ENCODE measurements around the gene HLA-DQA2. TPM values are rescaled to one million over a fixed set of nuclear protein-coding genes. Genes with fewer than 3 reads are reported as not detected.

HLA-DQA2 gene
- total and polyA plus RNA-seq, 10 donors, result 0.10 to 84.9 (median 6.3) TPM

DNA sequence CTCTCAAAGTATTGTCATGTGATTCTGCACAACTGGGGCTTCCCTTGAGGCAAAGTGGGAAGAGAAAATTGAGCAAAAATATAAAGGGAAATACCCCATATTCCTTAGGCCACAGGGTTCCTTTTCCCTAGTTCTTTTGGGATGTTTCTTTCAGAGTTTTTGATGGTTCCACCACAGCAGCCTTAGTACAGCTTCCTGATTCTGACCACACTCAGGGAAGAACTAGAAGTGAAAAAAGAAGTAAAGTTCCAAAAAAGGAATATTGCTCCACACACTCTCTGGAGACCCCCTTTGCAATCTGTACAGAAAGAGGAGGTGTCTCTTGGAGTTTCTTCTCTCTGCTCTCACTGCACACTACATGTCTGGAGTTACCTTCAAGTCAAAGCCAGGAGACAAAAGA, 27.9 kb upstream of the HLA-DQA2 start:
- Histone ChIP-seq H3K27me3 (replicated peaks in 1 of 7) (no peaks in the 10 kb centered on the region), H3K27ac (no peak overlapping the region), H3K4me1 (no peaks in the 10 kb centered on the region), H3K9me3 (no peaks in the 10 kb centered on the region), H3K4me3 (no peak overlapping the region), H3K36me3 (no peaks in the 10 kb centered on the region)
- intact Hi-C loops (cut with DNase I; ENCODE audit: low total_unique reads), result loop anchor here (10.0 kb wide), 1 partner anchor 62 kb away; no protein-coding TSS in a partner anchor
- TF ChIP-seq, protein P1, sequence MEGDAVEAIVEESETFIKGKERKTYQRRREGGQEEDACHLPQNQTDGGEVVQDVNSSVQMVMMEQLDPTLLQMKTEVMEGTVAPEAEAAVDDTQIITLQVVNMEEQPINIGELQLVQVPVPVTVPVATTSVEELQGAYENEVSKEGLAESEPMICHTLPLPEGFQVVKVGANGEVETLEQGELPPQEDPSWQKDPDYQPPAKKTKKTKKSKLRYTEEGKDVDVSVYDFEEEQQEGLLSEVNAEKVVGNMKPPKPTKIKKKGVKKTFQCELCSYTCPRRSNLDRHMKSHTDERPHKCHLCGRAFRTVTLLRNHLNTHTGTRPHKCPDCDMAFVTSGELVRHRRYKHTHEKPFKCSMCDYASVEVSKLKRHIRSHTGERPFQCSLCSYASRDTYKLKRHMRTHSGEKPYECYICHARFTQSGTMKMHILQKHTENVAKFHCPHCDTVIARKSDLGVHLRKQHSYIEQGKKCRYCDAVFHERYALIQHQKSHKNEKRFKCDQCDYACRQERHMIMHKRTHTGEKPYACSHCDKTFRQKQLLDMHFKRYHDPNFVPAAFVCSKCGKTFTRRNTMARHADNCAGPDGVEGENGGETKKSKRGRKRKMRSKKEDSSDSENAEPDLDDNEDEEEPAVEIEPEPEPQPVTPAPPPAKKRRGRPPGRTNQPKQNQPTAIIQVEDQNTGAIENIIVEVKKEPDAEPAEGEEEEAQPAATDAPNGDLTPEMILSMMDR (IDR thresholded peaks at IDR 0.05 in 8 of 11, conservative IDR thresholded peaks at IDR 0.05 in 3 of 11), result no peak
- TF ChIP-seq POLR2AphosphoS5 (IDR thresholded peaks at IDR 0.05) (no peak), POLR2A (IDR thresholded peaks at IDR 0.05) (no peak)
- DNase-seq, result no peak

DNA sequence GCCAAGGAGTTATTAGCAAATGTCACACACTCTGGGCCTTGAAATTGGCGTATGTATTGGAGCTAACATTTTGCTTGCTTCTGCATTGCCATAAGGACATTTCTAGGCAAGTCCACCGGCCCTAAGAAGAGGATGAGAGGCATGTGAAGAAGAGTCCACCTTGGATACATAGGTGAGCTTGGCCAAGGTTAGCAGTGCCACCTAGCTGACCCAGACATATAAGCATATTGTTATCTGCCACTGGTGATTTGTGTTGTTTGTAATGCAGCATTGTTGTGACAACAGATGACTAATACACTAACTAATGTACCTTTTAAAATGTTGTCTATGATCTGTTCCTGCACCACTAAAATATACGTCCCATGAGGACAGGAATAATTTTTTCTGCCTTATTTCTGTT, 24.8 kb upstream of the HLA-DQA2 start:
- Histone ChIP-seq H3K27ac (no peak overlapping the region), H3K27me3 (replicated peaks in 1 of 7) (no peaks in the 10 kb centered on the region)

DNA sequence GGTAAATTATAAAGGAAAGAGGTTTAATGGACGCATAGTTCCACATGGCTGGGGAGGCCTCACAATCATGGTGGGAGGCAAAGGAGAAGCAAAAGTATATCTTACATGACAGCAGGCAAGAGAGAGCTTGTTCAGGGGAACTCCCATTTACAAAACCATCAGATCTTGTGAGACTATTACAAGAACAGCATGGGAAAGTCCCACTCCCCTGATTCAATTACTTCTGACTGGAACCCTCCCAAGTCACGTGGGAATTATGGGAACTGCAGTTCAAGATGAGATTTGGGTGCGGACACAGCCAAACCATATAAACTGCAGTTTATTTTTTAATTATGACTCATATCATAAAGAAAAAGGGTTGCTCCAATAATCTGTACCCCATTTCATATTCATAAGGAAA, 22.3 kb upstream of the HLA-DQA2 start:
- WGBS, 5 donors, result 41 to 60% (median 51%) methylated on average over 3 of the region's 3 CpGs
- TF ChIP-seq, protein P1 (IDR thresholded peaks at IDR 0.05 in 8 of 11, conservative IDR thresholded peaks at IDR 0.05 in 3 of 11), result no peak
- TF ChIP-seq POLR2AphosphoS5 (IDR thresholded peaks at IDR 0.05) (no peak), POLR2A (IDR thresholded peaks at IDR 0.05) (no peak)
- Histone ChIP-seq H3K27ac (no peak overlapping the region), H3K27me3 (replicated peaks in 1 of 7) (no peaks in the 10 kb centered on the region), H3K4me1 (no peaks in the 10 kb centered on the region), H3K36me3 (no peaks in the 10 kb centered on the region), H3K4me3 (no peak overlapping the region), H3K9me3 (no peaks in the 10 kb centered on the region)
- intact Hi-C loops (cut with DNase I; ENCODE audit: low total_unique reads), result loop anchor here (10.0 kb wide), 1 partner anchor 56 kb away; no protein-coding TSS in a partner anchor
- no peak for DNase-seq

More for the DNA sequence above, 24.8 kb upstream of the HLA-DQA2 start:
- 78 to 94% (median 92%) methylated on average over 3 of the region's 3 CpGs for WGBS, 5 donors
- Histone ChIP-seq H3K4me1 (no peaks in the 10 kb centered on the region), H3K4me3 (no peak overlapping the region), H3K36me3 (no peaks in the 10 kb centered on the region), H3K9me3 (no peaks in the 10 kb centered on the region)
- no peak for DNase-seq
- TF ChIP-seq POLR2AphosphoS5 (IDR thresholded peaks at IDR 0.05), result no peak
- no peak for TF ChIP-seq POLR2A (IDR thresholded peaks at IDR 0.05)
- intact Hi-C loops (cut with DNase I; ENCODE audit: low total_unique reads), result loop anchor here (10.0 kb wide), 1 partner anchor 58 kb away; no protein-coding TSS in a partner anchor

DNA sequence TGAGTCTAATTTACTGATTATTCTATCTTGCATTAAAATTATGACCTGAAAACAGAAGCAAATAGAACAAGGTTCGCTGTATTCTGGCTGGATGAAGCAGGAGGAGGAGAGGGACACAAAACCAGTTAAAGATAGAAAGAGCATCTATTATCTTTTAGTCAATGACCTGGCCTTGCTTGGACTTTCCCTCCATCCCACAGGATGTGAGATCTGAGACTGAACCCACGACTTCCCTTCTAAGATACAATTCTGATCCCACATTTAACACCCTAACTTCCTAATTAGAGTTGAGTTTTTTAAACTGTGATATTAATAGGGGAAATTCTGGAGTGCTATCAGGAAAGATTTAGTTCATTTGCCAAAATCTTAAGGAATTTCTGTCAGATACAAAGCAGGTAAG, 3.1 kb upstream of the HLA-DQA2 start:
- H3K27me3 ChIP-seq (replicated peaks in 1 of 7), result peaks cover 0 to 9% (median 0%) of the 10 kb centered on the region in 7 donors
- H3K36me3 ChIP-seq, result no peaks in the 10 kb centered on the region
- H3K4me1 ChIP-seq, result no peaks in the 10 kb centered on the region
- 41 to 53% (median 47%) methylated on average over 2 of the region's 2 CpGs for WGBS, 5 donors
- TF ChIP-seq, protein P1 (IDR thresholded peaks at IDR 0.05 in 8 of 11, conservative IDR thresholded peaks at IDR 0.05 in 3 of 11), result no peak
- TF ChIP-seq POLR2A (IDR thresholded peaks at IDR 0.05) (no peak), POLR2AphosphoS5 (IDR thresholded peaks at IDR 0.05) (no peak)
- H3K4me3 ChIP-seq, result no peak overlapping the region
- intact Hi-C loops (cut with DNase I; ENCODE audit: low total_unique reads), result no loop called here
- no peak overlapping the region for H3K27ac ChIP-seq
- no peak for DNase-seq
- no peaks in the 10 kb centered on the region for H3K9me3 ChIP-seq

DNA sequence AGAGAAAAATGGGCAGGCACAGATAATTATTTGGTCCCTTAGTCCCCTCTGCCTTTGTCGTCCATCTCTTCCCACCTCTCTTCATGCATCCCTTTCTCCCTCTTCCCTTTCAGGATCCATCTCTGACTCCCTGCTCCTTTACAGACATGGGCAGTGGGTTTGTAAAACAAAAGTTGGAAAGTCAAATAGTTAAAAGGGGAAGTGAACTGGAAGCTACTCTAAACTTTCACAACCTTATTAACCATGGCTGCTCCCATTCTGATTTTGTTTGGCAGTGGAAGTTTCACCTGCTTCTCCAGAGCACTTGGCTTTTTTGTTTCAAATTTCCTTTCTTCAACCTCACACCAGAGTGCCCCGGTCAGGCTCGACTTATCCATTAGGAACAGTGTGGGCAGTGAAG, 1.2 kb downstream of the HLA-DQA2 start:
- no peaks in the 10 kb centered on the region for H3K36me3 ChIP-seq
- H3K4me1 ChIP-seq, result no peaks in the 10 kb centered on the region
- intact Hi-C loops (cut with DNase I; ENCODE audit: low total_unique reads), result no loop called here
- TF ChIP-seq POLR2A (IDR thresholded peaks at IDR 0.05) (no peak), POLR2AphosphoS5 (IDR thresholded peaks at IDR 0.05) (no peak)
- TF ChIP-seq, protein P1 (IDR thresholded peaks at IDR 0.05 in 8 of 11, conservative IDR thresholded peaks at IDR 0.05 in 3 of 11), result no peak
- H3K4me3 ChIP-seq, result no peak overlapping the region
- 86 to 93% (median 88%) methylated on average over 3 of the region's 3 CpGs for WGBS, 5 donors
- H3K27ac ChIP-seq, result no peak overlapping the region
- H3K9me3 ChIP-seq, result no peaks in the 10 kb centered on the region
- H3K27me3 ChIP-seq (replicated peaks in 1 of 7), result peaks cover 0 to 24% (median 0%) of the 10 kb centered on the region in 7 donors
- no peak for DNase-seq
